ENCODE data around the gene S1PR5. TPM values are rescaled to one million over a fixed set of nuclear protein-coding genes. Genes with fewer than 3 reads are reported as not detected.

Gene S1PR5
- total and polyA plus RNA-seq, 10 of the 15 experiments (the other 5 are each of a cell fraction or from before 2014, with no cell fraction given): 0.04 TPM; not detected in 9

GRCh38 chr19:10543420-10544241 is 26.4 kb upstream of the S1PR5 start, which contains the start of gene ATG4D (continued):
- TF ChIP-seq SRF (IDR thresholded peaks at IDR 0.05; ENCODE audit: low read depth in 2 of 2, low read length in 2 of 2) (0 out of 4 replicates have a peak, but pooled peaks of 1 of the 2 experiments have one; percentile 5), CREB1 (IDR thresholded peaks at IDR 0.05; ENCODE audit: low read depth) (0 out of 2 replicates have a peak, but pooled peaks have one; percentile 28), BHLHE40 (IDR thresholded peaks at IDR 0.05; ENCODE audit: borderline replicate concordance in 1 of 2, low read depth in 2 of 2, low read length in 1 of 2) (peak in 1 of 2 experiments; percentile 16; a peak in 2 of 4 replicates), IKZF1 (conservative IDR thresholded peaks at IDR 0.05) (peak; percentile 41), SP1 (IDR thresholded peaks at IDR 0.05; ENCODE audit: low read depth, low read length) (peak; percentile 16), KDM1A (IDR thresholded peaks at IDR 0.05; ENCODE audit: borderline replicate concordance) (no peak), POLR2AphosphoS5 (IDR thresholded peaks at IDR 0.05; ENCODE audit: low read length) (peak; percentile 76), ZNF24 (IDR thresholded peaks at IDR 0.05) (0 out of 2 replicates have a peak, but pooled peaks have one; percentile 34), MEF2A (IDR thresholded peaks at IDR 0.05; ENCODE audit: insufficient read depth, low read depth, low read length) (no peak), NFYB (IDR thresholded peaks at IDR 0.05; ENCODE audit: insufficient read depth, low read depth, low read length) (no peak), POU2F2 (IDR thresholded peaks at IDR 0.05; ENCODE audit: borderline replicate concordance, low read depth, low read length) (peak; percentile 60; the same call in 1 of the 3 replicates), KLF5 (IDR thresholded peaks at IDR 0.05; ENCODE audit: partially characterized antibody) (peak; percentile 29), SMC3 (IDR thresholded peaks at IDR 0.05; ENCODE audit: borderline replicate concordance, low read length) (no peak), POLR2AphosphoS2 (IDR thresholded peaks at IDR 0.05; ENCODE audit: low read depth, low read length) (peak; percentile 45; the same call in 1 of the 2 replicates), EGR1 (IDR thresholded peaks at IDR 0.05; ENCODE audit: borderline replicate concordance in 1 of 2, low read depth in 2 of 2, low read length in 2 of 2) (0 out of 3 replicates have a peak, but pooled peaks of 1 of the 2 experiments have one; percentile 11), ZSCAN29 (IDR thresholded peaks at IDR 0.05) (peak; percentile 58; the same call in 1 of the 2 replicates), PAX5 (IDR thresholded peaks at IDR 0.05; ENCODE audit: borderline replicate concordance, low read depth, low read length) (no peak), NR2C1 (IDR thresholded peaks at IDR 0.05) (0 out of 2 replicates have a peak, but pooled peaks have one; percentile 33), CHD2 (IDR thresholded peaks at IDR 0.05; ENCODE audit: borderline replicate concordance, low read depth, low read length) (no peak)
- TF ChIP-seq, protein P1, sequence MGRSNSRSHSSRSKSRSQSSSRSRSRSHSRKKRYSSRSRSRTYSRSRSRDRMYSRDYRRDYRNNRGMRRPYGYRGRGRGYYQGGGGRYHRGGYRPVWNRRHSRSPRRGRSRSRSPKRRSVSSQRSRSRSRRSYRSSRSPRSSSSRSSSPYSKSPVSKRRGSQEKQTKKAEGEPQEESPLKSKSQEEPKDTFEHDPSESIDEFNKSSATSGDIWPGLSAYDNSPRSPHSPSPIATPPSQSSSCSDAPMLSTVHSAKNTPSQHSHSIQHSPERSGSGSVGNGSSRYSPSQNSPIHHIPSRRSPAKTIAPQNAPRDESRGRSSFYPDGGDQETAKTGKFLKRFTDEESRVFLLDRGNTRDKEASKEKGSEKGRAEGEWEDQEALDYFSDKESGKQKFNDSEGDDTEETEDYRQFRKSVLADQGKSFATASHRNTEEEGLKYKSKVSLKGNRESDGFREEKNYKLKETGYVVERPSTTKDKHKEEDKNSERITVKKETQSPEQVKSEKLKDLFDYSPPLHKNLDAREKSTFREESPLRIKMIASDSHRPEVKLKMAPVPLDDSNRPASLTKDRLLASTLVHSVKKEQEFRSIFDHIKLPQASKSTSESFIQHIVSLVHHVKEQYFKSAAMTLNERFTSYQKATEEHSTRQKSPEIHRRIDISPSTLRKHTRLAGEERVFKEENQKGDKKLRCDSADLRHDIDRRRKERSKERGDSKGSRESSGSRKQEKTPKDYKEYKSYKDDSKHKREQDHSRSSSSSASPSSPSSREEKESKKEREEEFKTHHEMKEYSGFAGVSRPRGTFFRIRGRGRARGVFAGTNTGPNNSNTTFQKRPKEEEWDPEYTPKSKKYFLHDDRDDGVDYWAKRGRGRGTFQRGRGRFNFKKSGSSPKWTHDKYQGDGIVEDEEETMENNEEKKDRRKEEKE (IDR thresholded peaks at IDR 0.05): no peak

Data from GM12878 (cell line).